Measurements from ENCODE around the gene OPN3.

DNA sequence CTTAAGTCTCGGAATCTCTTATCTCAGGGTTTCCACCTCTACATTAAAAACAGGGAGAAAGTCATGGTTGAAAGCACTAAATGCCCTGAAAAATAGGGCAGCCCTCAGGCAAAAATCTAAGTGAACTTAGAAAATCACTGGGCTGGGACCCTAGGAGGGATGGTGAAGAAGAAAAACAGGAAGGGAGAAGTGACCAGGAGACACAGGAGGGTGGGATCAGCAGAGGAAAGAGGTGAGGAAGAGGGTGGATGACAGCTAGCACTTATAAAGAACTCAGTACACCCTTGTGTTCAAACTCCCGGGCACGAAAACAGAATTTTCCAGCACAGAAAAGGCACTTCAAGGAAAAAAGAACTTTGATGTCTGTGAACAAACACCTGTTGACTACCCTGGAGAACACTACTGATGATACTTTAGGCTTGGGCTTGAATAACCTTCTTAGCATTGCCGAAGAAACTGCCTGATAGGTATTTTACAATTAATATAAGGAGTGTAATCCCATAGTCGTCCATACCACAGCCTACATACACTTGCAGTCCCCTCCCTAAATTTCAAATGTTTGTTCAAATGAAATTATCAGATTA lies 2.0 kb downstream of the OPN3 start:
- TF ChIP-seq, protein P1, sequence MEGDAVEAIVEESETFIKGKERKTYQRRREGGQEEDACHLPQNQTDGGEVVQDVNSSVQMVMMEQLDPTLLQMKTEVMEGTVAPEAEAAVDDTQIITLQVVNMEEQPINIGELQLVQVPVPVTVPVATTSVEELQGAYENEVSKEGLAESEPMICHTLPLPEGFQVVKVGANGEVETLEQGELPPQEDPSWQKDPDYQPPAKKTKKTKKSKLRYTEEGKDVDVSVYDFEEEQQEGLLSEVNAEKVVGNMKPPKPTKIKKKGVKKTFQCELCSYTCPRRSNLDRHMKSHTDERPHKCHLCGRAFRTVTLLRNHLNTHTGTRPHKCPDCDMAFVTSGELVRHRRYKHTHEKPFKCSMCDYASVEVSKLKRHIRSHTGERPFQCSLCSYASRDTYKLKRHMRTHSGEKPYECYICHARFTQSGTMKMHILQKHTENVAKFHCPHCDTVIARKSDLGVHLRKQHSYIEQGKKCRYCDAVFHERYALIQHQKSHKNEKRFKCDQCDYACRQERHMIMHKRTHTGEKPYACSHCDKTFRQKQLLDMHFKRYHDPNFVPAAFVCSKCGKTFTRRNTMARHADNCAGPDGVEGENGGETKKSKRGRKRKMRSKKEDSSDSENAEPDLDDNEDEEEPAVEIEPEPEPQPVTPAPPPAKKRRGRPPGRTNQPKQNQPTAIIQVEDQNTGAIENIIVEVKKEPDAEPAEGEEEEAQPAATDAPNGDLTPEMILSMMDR (IDR thresholded peaks at IDR 0.05): no peak
- no peak for TF ChIP-seq POLR2A (IDR thresholded peaks at IDR 0.05)
- TF ChIP-seq EP300 (IDR thresholded peaks at IDR 0.05): no peak

All from gastroesophageal sphincter (tissue), 3 donors.